ENCODE results near the gene ANXA6.
"Not testable (repeated sequence)": the region's sequence is repeated elsewhere in the genome, so short reads cannot be mapped to it uniquely, and the experiment has no call there.

Gene ANXA6

DNA sequence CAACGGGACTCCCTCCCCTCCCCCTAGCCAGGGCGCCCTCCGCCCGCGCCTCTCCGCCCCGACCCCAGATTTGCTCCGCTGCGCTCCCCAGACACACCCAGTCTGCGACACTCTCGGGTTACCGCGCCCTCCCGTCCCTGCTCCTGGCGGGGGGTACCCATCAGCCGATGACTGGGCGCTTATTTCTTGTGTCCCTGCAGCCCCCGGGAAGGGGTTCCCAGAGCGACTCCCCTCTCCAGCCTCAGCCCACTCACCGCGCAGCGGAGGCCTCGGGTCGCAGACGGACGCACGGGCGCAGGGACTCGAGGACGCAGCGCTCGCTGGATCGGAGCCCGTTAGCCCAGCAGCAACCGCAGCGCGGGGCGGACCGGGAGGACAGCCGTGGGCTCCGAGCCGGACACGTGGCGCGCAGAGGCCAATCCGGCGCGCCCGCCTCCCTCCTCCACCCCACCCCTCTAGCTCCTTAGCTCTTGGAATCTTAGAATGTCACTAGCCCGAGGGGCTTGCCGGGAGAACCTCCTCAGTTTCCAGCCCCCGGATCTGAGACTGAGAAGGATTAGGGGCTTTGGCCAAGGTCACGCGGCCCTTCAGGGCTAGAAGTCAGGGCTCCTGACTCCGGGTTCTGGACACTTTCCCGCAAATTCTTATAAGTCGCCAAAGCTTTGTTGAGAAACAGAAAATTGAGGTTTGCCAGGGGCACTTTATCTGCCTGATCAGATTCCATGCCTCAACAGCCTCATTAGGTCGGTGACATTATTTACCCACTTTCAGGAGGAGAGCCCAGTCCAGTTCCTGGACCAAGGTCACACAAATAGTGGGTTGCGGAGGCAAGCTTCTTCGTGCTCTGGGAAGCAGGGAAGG is at the start of gene ANXA6:
TSS of gene ANXA6 (minus strand) at position 354 of the 861 bp plus-strand sequence. CDS start 9,878 bp downstream, outside the sequence.
- peak; percentile 55 for DNase-seq (ENCODE audit: low spot score)

DNA sequence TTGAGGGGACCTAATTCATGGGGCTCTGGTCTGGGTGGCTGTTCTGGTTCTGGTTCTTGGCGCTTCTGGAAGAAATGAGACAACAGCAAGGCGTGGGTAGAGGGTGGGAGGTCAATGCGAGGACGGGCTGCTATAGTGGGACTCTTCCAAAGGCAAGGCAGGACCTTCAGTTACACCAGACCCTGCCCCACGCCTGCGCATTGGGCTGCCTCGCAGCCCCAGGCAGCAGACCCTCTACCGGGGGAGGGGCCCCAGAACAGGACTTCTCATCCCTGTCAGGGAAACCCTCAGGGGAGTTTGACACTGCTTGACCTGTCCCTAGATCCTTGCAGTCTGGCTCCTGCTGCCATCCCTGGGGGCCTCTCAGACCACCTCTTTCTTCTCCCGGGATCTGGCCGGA is 47.8 kb upstream of the ANXA6 start:
- DNase-seq (ENCODE audit: low spot score), result no peak

DNA sequence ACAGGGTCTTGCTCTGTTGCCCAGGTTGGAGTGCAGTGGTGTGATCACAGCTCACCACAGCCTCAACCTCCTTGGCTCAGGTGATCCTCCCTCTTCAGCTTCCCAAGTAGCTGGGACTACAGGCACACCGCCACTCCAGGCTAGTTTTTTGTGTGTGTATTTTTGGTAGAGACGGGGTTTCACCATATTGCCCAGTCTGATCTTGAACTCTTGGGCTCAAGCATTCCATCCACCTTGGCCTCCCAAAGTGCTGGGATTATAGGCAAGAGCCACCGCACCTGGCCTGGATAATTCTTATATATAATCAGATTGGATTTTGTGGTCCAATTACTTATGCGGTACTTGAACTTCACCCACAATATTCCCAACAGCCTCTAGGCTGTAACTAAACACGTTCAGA is 46.5 kb upstream of the ANXA6 start:
- DNase-seq (ENCODE audit: low spot score), result no peak

DNA sequence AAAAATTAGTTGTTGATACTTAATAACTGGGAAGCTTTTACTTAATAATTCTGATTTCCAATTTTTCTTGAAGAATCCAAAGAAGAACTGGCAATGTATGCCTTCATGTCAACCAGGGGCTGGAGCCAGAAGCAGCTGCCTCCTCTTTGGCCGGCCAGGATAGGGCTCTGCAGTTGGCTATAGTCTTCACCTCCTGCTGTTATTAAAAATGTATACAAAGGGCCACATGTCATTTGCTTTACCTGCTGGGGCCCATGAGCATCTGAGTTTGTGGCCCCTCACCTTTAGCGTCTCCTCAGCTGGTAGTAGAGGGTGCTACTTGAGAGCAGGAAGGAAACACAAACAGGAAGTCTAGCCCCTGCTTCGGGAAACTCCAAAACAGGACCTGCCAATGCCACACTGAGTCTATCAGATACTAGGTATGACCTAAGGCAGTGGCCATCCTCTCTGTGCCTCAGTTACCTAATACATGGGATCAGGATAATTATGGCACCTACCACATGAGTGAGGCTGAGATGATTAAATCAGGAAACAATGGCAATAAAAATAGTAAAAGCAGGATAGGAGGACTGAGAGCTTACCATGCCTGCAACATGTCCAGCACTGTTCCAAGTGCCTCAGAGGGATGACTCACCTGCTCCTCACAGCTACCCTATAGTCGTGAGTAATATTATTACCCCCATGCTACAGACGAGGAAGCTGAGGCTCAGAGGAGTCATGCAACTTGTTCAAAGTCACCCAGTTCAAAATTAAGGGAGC is 45.0 kb upstream of the ANXA6 start:
- peak; percentile 49 for DNase-seq (ENCODE audit: low spot score)

DNA sequence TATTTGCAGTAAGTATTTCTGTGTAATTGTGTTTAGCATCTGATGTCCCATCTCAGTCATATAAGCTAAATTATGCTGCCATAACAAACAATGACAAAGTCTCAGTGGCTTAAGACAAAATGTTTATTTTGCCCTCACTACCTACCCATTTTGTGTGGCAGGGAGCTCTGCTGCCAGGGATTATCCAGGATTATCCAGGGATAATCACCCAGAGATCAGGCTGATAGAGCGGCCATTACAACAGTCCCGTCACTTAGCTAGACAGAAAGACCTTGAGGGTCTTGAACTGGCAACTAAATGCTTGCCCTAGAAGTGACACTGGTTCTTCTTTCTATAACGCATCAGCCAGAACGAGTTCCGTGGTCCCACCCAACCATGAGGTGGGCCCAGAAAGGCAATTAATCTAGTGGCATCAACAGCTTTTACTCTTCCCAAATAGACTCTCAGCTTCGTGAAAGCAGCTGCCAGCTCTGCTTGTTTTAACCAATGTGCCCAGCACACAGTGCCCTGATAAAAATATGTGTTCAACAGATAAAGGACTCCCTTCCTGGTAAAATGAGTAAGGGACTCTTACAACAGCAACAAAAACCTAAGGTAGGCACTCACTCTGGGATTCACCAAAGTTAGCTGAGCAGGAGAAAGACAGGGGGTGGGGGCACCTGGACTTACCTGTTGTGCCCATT is 43.5 kb upstream of the ANXA6 start:
- no peak for DNase-seq (ENCODE audit: low spot score)

DNA sequence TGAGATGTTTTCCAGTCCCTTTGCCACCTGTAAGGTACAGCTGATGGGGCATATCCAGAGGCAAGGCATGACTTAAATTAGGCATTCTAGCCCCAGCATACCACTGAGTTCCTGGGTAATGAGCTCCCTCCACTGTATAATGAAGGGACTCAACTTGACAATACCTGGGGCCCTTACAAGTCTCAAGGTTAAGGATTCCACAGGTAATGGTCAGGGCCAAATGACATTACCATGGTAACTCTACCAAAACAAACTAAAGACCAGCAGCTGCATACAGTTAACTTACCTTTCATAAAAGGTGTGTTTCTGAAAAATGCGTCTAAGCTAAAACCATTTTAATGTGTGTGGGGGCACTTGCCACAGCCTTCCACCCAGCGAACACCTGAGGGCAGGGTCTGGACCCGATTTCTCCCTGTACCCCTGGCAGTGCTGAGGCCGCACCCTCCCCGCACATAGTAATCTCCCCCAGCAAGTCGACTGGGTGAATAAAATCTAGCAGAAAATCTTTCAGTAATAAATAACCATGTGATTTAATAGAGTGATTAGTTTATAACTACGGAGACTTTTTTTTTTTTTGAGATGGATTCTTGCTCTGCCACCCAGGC is 42.1 kb upstream of the ANXA6 start:
- DNase-seq (ENCODE audit: low spot score), result no peak

DNA sequence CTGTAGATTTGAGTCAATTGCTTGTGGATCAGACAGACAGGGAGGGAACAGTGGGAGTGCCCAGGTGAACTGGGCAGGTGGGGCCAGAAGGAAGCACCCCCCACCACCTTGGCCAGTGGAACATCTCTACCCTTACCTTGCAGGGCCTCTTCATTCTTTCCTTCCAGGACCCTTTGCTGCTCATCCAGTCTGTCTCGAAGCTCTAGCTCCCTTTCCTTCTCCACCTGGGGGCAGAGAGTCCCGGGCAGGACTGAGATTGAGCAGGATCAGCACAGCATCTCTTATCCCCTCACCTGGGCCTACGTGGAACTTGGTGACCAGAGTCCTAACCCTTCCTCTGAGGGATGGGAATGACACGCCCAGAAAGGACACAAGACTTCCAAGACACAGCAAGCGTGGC is 41.3 kb upstream of the ANXA6 start:
- no peak for DNase-seq (ENCODE audit: low spot score)

DNA sequence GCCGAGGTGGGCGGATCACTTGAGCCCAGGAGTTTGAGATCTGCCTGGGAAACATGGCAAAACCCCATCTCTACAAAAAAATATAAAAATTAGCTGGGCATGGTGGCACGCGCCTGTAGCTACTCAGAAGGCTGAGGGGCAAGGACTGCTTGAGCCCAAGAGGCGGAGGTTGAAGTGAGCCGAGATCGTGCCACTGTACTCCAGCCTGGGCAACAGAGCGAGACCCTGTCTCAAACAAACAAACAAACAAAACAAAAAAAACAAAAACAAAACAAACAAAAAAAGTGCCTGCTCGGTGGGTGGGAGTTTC is 39.7 kb upstream of the ANXA6 start:
- not testable (repeated sequence) for DNase-seq (ENCODE audit: low spot score)

DNA sequence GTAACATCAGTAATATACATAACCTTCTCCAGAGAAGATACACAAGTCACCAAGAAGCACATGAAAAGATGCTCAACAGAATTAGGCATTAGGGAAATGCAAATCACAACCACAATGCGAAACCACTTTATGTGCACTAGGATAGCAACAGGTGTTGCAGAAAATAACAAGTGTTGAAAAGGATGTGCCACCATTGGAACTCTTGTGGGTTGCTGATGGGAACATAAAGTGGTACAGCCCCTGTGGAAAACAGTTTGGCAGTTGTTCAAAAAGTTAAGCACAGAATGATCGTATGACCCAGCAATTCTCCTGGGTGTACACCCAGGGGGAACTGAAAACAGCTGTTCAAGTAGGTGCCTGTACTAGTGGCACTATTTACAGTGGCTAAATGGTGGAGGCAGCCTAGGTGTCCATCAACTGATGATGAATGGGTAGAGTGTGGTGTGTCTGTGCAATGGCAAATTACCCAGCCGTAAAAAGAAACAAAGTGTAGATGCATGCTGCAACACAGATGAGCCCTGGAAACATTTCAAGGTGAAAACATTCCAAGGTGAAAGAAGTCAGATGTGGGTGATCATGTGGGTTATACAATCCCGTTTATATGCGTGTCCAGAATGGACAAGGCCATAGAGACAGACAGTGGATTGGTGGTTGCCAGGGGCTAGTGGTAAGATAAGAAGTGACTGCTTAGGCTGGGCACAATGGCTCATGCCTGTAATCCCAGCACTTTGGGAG is 39.1 kb upstream of the ANXA6 start:
- no peak for DNase-seq (ENCODE audit: low spot score)

DNA sequence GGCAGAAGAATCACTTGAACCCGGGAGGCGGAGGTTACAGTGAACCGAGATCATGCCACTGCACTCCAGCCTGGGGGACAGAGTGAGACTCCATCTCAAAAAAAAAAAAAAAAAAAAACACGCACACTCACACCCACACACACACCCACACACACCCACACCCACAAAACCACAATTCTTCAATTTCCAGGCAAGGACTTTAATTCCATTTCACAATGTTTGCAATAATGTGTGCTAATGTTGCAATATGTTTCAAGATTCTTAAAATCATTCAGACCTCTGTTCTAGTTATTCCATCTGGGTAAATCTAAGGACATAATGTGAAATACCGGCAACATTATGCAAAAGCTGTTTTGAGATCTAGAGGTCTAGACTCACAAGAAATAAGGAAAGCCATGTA is 38.0 kb upstream of the ANXA6 start:
- no peak for DNase-seq (ENCODE audit: low spot score)

DNA sequence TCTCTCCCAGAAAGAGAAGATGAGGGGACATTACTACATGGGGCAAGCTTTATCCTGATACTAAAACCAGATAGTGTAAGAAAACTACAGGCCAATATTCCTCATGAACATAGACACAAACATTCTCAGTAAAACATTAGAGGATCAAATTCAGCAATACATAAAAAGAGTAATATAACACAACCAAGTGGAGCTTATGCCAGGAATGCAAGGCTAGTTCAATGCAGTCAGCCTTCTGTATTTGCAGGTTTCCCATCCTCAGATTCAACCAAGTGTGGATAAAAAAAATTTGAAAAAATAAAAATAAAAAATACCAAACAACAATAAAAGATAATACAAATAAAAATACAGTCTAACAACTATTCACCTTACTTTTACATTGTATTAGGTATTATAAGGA is 35.0 kb upstream of the ANXA6 start:
- no peak for DNase-seq (ENCODE audit: low spot score)

DNA sequence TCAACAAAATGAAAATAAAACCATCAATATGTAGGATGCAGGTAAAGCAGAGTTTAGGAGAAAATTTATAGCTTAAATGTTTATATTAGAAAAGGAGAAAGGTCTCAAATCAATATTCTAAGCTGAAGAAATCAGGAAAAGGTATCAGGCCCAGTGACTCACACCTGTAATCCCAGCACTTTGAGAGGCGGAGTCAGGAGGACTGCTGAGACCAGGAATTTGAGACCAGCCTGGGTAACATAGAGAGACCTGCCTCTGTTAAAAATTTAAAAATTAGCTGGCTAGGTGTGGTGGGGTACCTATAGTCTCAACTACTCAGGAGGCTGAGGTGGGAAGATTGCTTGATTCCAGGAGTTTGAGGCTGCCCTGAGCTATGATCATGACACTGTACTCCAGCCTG is 34.1 kb upstream of the ANXA6 start:
- no peak for DNase-seq (ENCODE audit: low spot score)

DNA sequence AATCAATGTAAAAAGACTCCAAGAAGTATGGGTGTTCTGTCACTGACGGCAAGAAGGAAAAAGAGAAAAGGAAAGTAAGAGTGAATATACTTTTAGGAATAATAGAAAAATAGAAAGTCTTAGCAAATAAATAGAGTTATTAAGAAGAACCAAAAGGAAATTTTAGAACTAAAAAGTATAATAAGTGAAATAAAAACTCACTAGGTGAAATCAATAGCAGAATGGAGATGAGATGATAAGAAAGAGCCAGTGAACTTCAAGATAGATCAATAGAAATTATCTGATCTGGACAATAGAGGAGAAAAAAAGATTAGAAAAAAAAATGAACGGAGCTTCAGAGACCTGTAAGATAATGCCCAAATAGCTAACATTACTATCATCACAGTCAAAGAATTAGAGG is 31.6 kb upstream of the ANXA6 start:
- no peak for DNase-seq (ENCODE audit: low spot score)

DNA sequence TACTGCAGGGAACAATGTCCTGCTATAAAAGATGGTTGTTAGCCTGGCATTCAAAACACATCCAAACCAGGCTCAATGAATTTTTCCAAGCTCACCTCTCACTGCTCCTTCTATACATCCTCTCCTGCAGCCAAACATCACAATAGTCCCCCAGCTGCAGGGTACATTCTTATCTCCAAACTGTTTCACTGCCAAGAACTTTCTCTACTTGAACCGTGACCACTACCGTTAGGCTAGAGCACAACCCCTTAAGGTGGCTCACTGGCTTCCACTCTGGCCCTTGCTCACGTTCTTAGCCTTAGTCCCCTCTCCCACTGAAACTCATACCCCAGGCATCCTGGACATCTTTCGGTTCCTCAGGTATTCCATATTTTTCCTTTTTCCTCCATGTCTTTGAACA is 29.0 kb upstream of the ANXA6 start:
- DNase-seq (ENCODE audit: low spot score), result no peak

DNA sequence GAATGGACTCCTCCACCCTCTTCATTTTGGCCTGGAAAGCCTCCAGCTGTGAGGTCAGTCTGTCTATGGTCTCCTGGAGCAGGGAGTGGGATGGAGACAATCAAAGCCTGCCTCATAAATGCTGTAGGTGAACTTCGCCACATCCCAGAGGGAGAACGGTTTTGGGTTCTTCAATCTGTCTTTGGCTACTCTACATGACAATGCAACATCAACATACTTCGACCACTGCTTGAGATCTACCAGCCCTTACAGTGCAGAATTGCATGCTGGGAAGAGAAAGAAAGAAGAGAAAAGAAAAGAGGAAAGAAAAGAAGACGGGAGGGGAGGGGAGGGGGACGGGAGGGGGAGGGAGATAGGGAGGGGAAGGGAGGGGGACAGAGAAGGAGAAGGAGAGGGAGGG is 28.5 kb upstream of the ANXA6 start:
- DNase-seq (ENCODE audit: low spot score), result no peak

DNA sequence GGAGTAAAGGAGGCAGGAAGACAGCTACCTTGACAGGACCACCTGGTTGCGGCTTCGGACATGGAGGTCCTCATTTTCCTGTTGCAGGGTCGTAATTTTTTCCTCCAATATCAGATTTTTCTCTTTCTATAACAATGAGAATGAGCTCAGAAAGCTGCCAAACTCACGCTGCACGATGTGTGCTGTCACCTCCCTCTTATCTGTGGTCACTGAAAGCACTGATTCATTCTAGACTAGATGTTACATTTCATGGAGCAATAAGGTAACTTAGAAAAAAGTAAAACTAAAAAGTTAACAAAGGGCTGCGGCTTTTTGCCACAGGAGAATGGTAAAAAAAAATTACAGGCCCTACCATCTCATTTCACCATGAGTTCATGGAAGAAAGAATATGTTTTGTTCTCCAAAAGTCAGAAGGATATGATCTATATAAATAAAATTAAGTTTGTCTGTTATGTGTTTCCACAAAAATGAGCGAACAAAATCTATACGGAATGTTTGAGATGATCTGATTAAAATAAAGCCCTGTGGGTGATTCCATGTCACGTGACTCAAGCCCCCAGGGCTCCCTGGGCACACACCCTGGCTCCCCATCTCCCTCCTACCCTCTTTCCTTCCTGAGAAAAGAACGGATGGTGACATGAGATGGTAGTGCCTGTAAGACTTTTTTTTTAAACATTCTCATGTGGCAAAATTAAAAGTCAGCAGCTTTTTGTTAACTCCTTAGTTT is 26.9 kb upstream of the ANXA6 start:
- no peak for DNase-seq (ENCODE audit: low spot score)

DNA sequence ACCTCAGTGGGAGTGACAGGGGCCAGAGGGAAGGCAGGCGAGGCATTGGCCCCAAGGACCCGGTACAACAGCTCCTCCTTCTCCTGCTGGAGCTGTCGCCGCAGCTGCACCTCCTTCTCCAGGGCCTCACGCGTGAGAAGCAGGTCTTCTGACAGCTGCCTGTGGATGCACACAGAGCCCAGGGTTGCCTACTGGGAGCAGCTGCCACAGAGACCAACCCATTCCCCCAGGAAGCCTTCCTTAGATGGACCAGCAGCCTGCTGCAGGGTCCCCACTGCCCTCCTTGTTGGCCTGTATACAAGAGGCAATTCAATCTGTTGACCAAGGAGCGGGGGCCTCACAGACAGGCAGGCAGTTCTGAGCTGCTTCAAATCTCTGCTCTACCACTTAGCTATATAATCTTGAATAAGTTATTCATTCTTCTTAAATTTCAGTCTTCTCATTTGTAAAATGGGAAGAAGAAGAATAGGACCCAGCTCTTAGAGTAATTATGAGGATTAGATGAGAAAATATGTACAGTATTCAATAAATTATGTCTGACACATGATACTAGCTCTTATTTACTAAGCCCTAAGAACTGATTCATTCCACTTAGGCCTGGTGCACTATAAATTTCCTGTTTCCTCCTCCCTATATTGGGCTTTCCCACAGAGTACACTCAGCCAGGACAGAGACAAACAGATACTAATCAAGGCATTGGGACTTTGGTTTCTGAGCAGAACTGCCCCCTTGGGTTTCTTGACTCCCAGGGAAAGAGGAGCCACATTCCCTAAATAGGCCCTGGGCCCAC is 26.1 kb upstream of the ANXA6 start:
- no peak for DNase-seq (ENCODE audit: low spot score)

DNA sequence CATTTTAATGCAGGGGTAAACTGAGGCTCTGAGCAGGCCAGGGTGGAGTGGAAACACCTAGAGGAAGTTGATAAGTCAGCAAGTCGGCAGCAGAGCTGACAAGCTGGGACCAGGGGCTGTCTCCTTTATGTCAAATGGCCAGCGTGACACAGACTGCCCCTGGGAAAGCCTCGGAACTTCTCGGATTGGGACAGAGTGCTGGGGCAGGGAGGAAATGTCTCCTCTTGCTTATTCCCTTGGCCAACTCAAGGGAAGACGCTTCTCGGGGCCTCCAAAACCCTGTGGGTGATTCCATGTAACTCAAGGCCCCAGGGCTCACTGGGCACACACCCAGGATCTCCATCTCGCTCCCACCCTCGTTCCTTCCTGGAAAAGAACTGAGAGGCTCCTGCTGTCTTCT is 25.4 kb upstream of the ANXA6 start:
- no peak for DNase-seq (ENCODE audit: low spot score)

DNA sequence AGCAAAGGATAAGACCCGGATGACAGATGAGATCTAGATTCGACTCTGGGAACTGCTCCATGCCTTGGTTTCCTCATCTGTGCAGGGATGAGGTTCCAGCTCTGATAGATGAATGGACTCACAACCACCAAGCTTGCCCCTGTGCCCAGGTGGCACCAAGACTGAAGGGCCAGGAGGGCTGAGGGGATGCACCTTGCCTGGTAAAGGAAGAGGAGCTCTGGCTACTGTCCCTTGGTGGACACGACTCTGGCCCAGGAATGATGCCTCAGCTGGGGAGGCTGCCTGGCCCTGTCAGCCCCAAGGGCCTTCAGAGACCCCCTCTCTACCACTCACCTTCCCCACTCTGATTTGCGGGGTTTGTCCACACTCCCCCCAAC is 24.9 kb upstream of the ANXA6 start:
- no peak for DNase-seq (ENCODE audit: low spot score)

DNA sequence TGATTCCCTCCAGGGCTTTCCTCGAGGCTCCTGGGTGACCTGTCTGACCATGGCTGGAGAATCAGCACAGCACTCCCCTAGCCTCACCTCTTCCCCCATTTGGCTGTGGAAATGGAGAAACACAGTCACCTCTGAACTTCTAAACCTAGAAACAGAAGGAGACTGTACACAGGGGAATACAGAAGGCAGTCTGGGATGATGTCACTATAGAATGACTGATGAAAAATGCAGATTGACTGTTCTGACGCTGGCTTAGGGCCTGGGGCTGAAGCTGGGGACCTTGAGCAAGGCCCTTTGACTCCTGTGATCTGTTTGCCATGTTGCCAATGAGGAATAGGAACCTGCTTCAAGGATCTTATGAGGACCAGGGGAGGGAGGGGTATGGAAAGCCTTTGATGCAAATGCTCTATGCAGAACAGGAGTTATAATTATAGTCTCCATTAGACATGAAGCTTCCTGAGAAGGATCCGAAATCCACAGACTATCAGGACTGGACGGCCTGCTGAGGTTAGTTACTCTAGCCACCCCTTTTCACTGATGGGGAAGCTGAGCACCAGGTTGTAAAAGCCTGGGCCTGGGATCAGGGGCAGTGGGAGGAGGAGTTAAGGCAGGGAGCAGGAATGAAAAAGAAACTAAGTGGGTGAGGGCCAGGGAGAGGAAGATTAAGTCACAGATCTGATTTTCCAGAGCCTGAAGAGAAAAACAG is 24.4 kb upstream of the ANXA6 start:
- DNase-seq (ENCODE audit: low spot score), result no peak

All from CD4-positive, alpha-beta T cell treated with Interleukin-6 at 100 ng/mL for 8 hours (primary cell).